CD4-positive, alpha-beta T cell treated with Interferon gamma for 1 hour (primary cell): ENCODE measurements around the gene PRKN.
"Not testable (repeated sequence)": the region's sequence is repeated elsewhere in the genome, so short reads cannot be mapped to it uniquely, and the experiment has no call there.

Experiments
- DNase-seq: peaks from one replicate; pipeline ENCODE4 v3.0.0-alpha.2; 2020

Gene PRKN

DNA sequence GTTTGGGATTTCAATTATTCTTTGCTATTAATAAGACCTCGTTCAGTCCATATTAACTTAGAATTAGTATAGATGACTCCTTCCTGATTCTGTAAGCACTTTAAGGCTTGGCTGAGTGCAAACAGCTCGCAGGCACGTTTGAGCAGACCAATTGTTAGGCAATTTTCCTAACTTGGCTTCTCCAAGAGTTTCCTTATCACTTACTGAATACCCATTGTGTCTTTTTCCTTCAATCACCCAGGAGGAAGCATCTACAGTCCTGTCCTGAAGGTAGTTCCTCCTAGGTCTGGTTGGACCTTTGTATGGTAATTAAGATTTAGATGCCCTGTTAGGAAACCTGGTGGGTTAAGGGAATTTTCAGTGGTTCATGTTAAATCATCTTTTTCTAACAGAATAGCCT, 1414.1 kb downstream of the PRKN start:
- not testable (repeated sequence) for DNase-seq

DNA sequence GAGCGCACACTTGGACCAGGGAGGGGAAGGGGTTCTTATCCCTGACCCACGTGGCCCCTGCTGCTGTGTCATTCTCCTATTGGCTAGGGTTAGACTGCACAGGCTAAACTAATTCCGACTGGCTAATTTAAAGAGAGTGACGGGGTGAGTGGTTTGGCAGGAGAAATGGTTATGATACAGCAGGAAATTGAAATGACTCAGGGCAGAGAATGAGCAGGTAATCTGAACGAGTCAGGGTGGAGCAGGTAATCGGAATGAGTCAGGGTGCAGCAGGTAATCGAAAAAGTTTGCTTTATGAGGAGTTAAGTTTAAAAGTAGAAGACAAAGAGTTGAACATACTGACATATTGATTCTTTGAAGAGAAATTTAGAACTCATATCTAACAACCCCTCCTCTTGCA, 1417.8 kb downstream of the PRKN start:
- not testable (repeated sequence) for DNase-seq

DNA sequence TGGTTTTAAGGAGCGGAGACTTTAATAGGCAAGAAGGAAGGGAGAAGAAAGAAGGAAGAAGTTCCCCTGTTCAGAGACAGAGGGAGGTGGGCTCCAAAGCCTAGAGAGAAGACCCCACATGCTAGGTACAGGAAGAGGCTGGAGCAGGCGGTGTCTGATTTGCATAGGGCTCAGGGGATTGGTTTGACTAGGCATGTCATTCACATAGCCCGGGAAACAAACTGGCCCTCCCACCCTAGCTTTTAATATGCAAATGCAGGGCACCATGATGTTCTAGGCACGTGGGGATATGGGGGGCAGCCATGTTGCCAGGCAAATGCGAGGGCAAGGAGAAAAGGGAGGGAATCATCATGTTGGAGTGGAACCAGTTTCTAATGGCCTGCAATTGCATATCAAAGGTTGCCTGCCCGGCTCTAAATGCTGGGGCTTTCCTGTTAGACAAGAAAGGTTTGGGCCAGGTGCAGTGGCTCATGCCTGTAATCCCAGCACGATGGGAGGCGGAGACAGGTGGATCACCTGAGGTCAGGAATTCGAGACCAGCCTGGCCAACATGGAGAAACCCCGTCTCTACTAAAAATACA, 1419.4 kb downstream of the PRKN start:
- no peak for DNase-seq

DNA sequence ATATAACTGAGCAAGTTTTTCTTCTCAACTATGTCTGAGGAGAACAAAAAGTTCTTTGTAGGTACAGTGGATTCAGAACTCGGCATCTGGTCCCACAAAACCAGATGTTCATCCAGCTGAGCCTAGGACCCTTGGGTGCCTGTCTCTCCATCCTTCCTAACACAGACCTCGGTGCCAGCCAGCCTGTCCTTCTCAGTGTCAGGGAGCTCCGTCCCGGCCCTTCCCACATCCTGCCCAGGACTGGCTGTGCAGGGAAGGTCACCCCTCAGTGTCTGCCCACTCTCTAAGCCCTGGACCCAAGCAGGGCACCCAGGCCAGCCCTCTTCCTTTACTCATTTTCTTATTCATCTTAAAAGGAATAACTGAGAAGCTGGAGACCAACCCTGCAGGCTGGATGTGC, 1421.7 kb downstream of the PRKN start:
- DNase-seq = no peak

DNA sequence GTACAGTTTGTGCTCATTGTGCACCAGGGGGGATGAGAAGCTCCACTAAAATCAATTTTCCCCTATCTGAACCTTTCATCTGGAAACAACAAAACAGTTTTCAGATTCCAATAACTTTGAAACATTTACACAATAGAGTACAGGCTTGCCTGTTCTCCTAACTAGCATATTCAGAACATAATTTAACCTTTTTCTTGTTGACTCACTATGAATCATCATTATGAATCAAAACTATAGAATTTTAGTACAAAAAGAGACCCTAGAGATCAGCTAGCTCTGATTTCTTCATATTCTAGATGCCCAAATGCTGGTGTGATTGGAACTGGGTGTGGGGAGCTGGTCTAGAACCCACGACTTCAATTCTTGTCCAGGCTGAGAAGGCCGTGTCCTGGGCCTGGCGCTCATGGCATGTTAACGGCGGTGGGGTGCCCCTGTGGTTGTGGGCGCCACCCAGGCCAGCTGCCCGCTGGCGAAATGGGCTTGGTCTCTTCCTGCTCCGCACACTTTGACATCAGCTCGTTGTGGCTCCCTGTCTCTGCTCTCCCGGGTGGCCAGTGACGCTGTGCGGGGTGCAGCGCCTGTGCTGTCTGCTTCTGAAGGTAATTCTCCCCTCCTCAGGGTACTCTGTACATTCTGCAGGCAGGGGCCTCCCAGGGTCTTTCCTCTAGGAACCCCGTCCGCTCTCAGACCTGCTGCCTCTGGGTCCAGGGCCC, 1423.8 kb downstream of the PRKN start:
- no peak for DNase-seq

DNA sequence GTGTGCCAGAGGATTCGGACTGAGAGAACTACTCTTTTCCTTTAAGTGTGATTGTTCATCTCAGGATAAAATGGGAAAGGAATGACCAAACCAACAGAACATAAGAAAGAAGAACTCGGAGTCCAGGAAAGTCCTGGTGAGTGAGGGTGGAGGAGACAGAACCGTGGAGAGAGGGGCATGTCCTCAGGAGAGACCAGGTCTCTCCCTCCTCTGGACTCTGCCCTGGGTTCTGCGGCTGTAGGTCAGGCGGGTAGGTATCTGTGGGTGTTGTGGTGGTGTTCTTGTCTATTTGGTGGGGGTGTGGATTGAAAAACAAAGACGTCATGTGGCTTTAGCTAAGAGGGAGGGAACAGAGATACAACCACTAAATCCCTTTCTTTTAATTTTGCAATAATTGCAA, 1424.6 kb downstream of the PRKN start:
- DNase-seq = no peak

DNA sequence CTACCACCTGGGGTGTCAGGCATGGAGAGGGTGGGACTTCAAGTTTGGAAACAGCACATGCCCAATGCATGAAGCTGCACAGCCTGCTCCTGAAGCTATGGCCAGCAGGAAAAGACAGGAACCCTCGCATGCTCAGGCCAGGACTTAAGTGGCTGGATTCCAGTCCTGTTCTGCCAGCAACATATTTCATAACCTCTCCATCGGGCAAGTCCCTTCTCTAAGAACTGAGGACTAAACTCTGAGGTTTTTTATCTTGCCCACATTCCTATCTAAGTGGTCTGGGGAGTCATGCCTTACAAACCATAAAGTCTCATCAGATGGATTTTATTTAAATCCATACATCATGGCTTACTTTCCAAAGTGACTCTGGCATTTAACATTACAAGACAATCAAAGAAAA, 1426.2 kb downstream of the PRKN start:
- DNase-seq = no peak

DNA sequence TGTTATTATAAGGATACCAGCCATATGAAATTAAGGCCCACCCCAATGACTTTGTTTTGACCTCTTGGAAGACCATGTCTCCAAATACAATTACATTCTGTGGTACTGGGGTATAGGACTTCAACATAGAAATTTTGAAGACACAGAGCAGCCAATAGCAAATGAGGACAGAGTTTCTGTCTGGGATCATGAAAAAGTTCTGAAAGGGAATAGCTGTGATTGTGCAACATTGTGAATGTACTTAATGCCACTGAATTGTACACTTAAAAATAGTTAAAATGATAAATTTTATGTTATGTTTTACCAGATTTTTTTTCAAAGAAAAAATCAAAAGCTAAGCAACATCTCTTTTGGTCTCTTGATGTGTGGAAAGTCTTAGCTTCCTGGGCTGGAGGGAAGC, 1426.7 kb downstream of the PRKN start:
- DNase-seq = no peak

DNA sequence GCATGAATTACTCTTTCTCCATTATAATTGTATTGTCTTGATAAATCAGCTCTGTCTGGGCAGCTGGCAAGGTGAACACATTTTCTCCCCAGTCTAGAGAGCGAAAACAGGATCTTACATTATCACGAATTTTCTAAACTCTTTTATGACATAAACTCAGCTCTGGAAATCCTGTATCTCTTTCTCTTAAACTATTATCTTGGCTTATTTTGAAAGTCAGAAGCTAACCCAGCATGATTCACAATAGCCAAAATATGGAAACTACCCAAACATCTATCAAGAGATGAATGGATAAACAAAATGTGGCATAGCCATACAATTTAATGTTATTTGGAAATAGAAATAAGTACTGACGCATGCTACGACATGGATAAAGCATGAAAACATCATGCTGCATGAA, 1427.8 kb downstream of the PRKN start:
- DNase-seq = no peak
